ENCODE results near the gene SCUBE2.
A peak's percentile ranks its signal among the peaks of the same experiment; 100 is the strongest.

Gene SCUBE2

GRCh38 chr11:9091044-9091922 lies at the start of gene SCUBE2:
SCUBE2 (minus strand) TSS chr11:9091599; CDS start chr11:9091528, 71 bp downstream.
- no peak for DNase-seq (ENCODE audit: low spot score)

- DNase-seq (ENCODE audit: low spot score), result no peak
These were observed 49.8 kb upstream of the SCUBE2 start for GRCh38 chr11:9141186-9141585.

GRCh38 chr11:9139628-9140357 lies 48.4 kb upstream of the SCUBE2 start:
- no peak for DNase-seq (ENCODE audit: low spot score)

GRCh38 chr11:9138612-9139579 lies 47.5 kb upstream of the SCUBE2 start:
- DNase-seq (ENCODE audit: low spot score), result peak; percentile 88

- no peak for DNase-seq (ENCODE audit: low spot score)
These were observed 46.7 kb upstream of the SCUBE2 start for GRCh38 chr11:9138133-9138453.

GRCh38 chr11:9137293-9138132 lies 46.1 kb upstream of the SCUBE2 start:
- peak; percentile 54 for DNase-seq (ENCODE audit: low spot score)

GRCh38 chr11:9136741-9137140 lies 45.3 kb upstream of the SCUBE2 start:
- DNase-seq (ENCODE audit: low spot score), result no peak

- DNase-seq (ENCODE audit: low spot score), result no peak
These were observed 42.6 kb upstream of the SCUBE2 start for GRCh38 chr11:9133956-9134355.

GRCh38 chr11:9132203-9132878 lies 40.9 kb upstream of the SCUBE2 start:
- no peak for DNase-seq (ENCODE audit: low spot score)

- no peak for DNase-seq (ENCODE audit: low spot score)
These were observed 38.9 kb upstream of the SCUBE2 start for GRCh38 chr11:9130297-9130696.

GRCh38 chr11:9126636-9127035 lies 35.2 kb upstream of the SCUBE2 start:
- DNase-seq (ENCODE audit: low spot score), result no peak

GRCh38 chr11:9125185-9125886 lies 33.9 kb upstream of the SCUBE2 start:
- DNase-seq (ENCODE audit: low spot score), result no peak

- DNase-seq (ENCODE audit: low spot score), result no peak
These were observed 32.4 kb upstream of the SCUBE2 start for GRCh38 chr11:9123595-9124304.

- DNase-seq (ENCODE audit: low spot score), result no peak
These were observed 30.0 kb upstream of the SCUBE2 start for GRCh38 chr11:9121469-9121796.

GRCh38 chr11:9120664-9121468 lies 29.5 kb upstream of the SCUBE2 start:
- DNase-seq (ENCODE audit: low spot score), result peak; percentile 19

GRCh38 chr11:9118277-9118676 lies 26.9 kb upstream of the SCUBE2 start:
- no peak for DNase-seq (ENCODE audit: low spot score)

- no peak for DNase-seq (ENCODE audit: low spot score)
These were observed 20.7 kb upstream of the SCUBE2 start for GRCh38 chr11:9112075-9112474.

- DNase-seq (ENCODE audit: low spot score), result no peak
These were observed 18.7 kb upstream of the SCUBE2 start for GRCh38 chr11:9109858-9110731.
